HG02943 (cell line): ENCODE results near the gene G6PC1.

Experiments used
- ATAC-seq: cut with Tn5 transposase; IDR thresholded peaks from one replicate; pipeline ENCODE4 v1.9.1; 2021; ENCODE audit warnings: mild to moderate bottlenecking, low read depth, moderate library complexity; ENCODE audit not compliant: unreplicated experiment

Gene G6PC1

DNA sequence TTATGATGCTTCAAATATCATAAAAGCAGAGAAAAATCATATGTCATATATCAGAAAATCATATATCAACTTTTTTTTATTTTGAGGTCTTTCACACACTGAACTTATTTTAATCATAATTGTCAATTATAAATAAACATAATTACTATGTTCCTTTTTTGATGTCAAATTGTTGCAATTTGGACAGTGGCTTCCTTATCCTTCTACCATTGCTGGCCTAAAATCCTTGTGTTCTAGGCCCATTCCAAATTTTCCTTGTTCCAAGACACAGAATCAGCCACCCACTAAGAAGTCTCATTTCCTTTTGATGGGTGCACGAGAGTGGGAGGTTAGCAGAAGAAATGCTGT is 28.9 kb downstream of the G6PC1 start:
- ATAC-seq = no peak

- ATAC-seq = no peak
These were observed 37.4 kb downstream of the G6PC1 start for GRCh38 chr17:42937712-42938596.

- ATAC-seq = no peak
These were observed 43.6 kb downstream of the G6PC1 start for GRCh38 chr17:42944211-42944610.

GRCh38 chr17:42946812-42947211 is 46.2 kb downstream of the G6PC1 start:
- no peak for ATAC-seq

DNA sequence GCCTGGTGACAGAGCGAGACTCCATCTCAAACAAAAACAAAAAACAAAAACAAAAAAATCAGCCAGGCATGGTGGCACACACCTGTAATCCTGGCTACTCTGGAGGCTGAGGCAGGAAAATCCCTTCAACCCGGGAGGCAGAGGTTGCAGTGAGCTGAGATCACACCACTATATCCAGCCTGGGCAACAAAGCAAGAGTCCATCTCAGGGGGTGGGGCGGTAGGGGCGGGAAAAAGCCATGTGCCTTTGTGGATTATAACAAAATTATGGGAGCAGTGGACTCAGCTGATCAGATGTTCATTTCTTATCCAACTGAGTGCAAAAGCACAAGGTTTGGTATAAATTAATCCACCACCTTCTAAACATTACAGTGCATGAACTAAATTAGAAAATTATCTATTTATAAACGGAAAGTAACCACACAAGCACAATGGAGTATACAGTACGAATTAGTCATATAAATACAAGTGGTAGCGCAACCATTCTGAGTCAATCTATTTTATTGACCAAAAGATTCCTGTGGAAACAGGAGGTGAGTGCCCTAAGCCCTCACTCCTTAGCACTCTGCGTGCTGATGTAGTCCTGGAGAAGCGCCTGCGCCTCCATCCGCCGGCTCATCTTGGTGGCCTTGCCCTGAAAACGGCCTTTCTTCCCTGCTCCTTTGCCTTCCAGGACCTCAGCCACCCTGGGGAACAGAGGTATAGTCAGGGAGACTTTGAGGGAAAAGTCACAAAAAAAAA is 49.6 kb downstream of the G6PC1 start:
- ATAC-seq = no peak
